NCI-H2107 treated with DMSO at 0.1 percent for 48 hours (cell line): ENCODE measurements around the gene DHRS3.

Experiments
- DNase-seq: peaks from one replicate; lab custom pipeline; 2025; ENCODE audit not compliant: unreplicated experiment; lab: John Stamatoyannopoulos, UW

Gene DHRS3

GRCh38 chr1:12599657-12600056, 18.4 kb downstream of the DHRS3 start:
- no peak for DNase-seq

- DNase-seq: no peak
Measured at GRCh38 chr1:12598974-12599373, 19.0 kb downstream of the DHRS3 start.

GRCh38 chr1:12597792-12598191, 20.2 kb downstream of the DHRS3 start:
- no peak for DNase-seq

GRCh38 chr1:12596007-12596821, 21.8 kb downstream of the DHRS3 start:
- no peak for DNase-seq

GRCh38 chr1:12595757-12596006, 22.3 kb downstream of the DHRS3 start:
- no peak for DNase-seq

GRCh38 chr1:12594966-12595756, 22.8 kb downstream of the DHRS3 start:
- peak; percentile 27 for DNase-seq

- no peak for DNase-seq
Measured at GRCh38 chr1:12594490-12594889, 23.5 kb downstream of the DHRS3 start.

- no peak for DNase-seq
Measured at GRCh38 chr1:12593621-12594066, 24.4 kb downstream of the DHRS3 start.

GRCh38 chr1:12592496-12592895, 25.5 kb downstream of the DHRS3 start:
- DNase-seq: no peak

GRCh38 chr1:12591267-12591938, 26.6 kb downstream of the DHRS3 start:
- no peak for DNase-seq

- no peak for DNase-seq
Measured at GRCh38 chr1:12588695-12589094, 29.3 kb downstream of the DHRS3 start.

GRCh38 chr1:12587981-12588640, 29.9 kb downstream of the DHRS3 start:
- no peak for DNase-seq

GRCh38 chr1:12585951-12586942, 31.8 kb downstream of the DHRS3 start:
- DNase-seq: no peak

GRCh38 chr1:12585536-12585935, 32.5 kb downstream of the DHRS3 start:
- DNase-seq: no peak

GRCh38 chr1:12584900-12585525, 33.0 kb downstream of the DHRS3 start:
- DNase-seq: no peak

GRCh38 chr1:12583484-12583883, 34.5 kb downstream of the DHRS3 start:
- DNase-seq: no peak

GRCh38 chr1:12582649-12583048, 35.4 kb downstream of the DHRS3 start:
- DNase-seq: no peak

- DNase-seq: no peak
Measured at GRCh38 chr1:12581179-12581578, 36.8 kb downstream of the DHRS3 start.

GRCh38 chr1:12580054-12580887, 37.7 kb downstream of the DHRS3 start:
- DNase-seq: no peak
